Vagina (tissue), 2 donors: ENCODE results near the gene PSMB1. TPM values are rescaled to one million over a fixed set of nuclear protein-coding genes. Genes with fewer than 3 reads are reported as not detected.

Source experiments
- DNase-seq, 2 donors: peaks; one replicate each; pipeline ENCODE4 v3.0.0-alpha.2; 2017; ENCODE audit errors: extremely low spot score in 2 of 2
- H3K27ac ChIP-seq: fragments of 200-600 bp; sonication (generic); one replicate; pipeline ENCODE4 v1.5.1; 2019
- H3K27me3 ChIP-seq: fragments of 200-600 bp; sonication (generic); one replicate; pipeline ENCODE4 v1.5.1; 2019
- H3K36me3 ChIP-seq, 2 donors: fragments of 200-600 bp; sonication (generic); one replicate each; pipeline ENCODE4 v1.5.1; 2017 to 2019
- H3K4me1 ChIP-seq: fragments of 200-600 bp; sonication (generic); one replicate; pipeline ENCODE4 v1.5.1; 2019
- H3K4me3 ChIP-seq, 2 donors: fragments of 200-600 bp; sonication (generic); 1 replicate in 1 of 2; 2 replicates in 1 of 2; pipeline ENCODE4 v1.5.1; 2016 to 2019
- H3K9me3 ChIP-seq: fragments of 200-600 bp; sonication (generic); one replicate; pipeline ENCODE4 v1.5.1; 2019
- POLR2A ChIP-seq, 2 donors: fragments of 450-650 bp; IDR thresholded peaks; one replicate each; pipeline ENCODE4 v1.6.1; 2017; ENCODE audit warnings: antibody characterized with exemption in 2 of 2, mild to moderate bottlenecking in 2 of 2, moderate library complexity in 2 of 2
- POLR2AphosphoS5 ChIP-seq, 2 donors: sonication (generic); formaldehyde crosslinking; IDR thresholded peaks; one replicate each; pipeline ENCODE4 v1.9.0; 2017; ENCODE audit warnings: antibody characterized with exemption in 2 of 2, mild to moderate bottlenecking in 2 of 2, low read depth in 1 of 2; ENCODE audit not compliant: insufficient read depth in 1 of 2
- intact Hi-C: fragments of 100-400 bp; cut with DNase I; formaldehyde crosslinking; loops from one replicate; pipeline ENCODE4 v1.15.1; 2023
- total RNA-seq: library from RNA; depleted of rRNA; stranded (reverse); fragments of >200 nt; gene quantifications from one replicate; pipeline ENCODE4 v1.2.3, GENCODE V29; 2016
- TF ChIP-seq, protein P1 (sequence below), 3 experiments: fragments of 450-650 bp in 2 of 3; fragments of 200-600 bp in 1 of 3; sonication (generic) in 1 of 3; IDR thresholded peaks; one replicate each; pipeline ENCODE4 v1.5.1; 2017 to 2019; ENCODE audit warnings: antibody characterized with exemption in 3 of 3, mild to moderate bottlenecking in 2 of 3, moderate library complexity in 2 of 3

PSMB1 gene
- total RNA-seq, 1 donor from 2014 or later, result 92.3 TPM

DNA sequence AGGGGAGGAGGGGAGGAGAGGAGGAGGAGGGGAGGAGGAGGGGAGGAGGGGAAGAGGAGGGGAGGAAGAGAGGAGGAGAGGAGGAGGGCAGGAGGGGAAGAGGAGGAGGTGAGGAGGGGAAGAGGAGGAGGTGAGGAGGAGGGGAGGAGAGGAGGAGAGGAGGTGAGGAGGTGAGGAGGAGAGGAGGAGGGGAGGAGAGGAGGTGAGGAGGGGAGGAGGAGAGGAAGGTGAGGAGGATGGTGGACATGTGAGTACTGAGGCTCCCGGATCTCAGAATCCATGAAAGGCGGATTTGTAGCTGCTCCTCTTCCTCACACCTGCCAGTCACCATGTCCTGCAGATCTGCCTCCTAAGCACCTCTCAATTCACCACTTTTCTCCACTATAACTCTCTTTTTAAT lies 59.8 kb downstream of the PSMB1 start:
- intact Hi-C loops, result no loop called here
- H3K27me3 ChIP-seq, result no peaks in the 10 kb centered on the region
- H3K4me1 ChIP-seq, result no peaks in the 10 kb centered on the region
- no peaks in the 10 kb centered on the region for H3K9me3 ChIP-seq
- no peak overlapping the region for H3K27ac ChIP-seq
- TF ChIP-seq POLR2AphosphoS5 (IDR thresholded peaks at IDR 0.05; ENCODE audit: insufficient read depth in 1 of 2, low read depth in 1 of 2) (no peak), POLR2A (IDR thresholded peaks at IDR 0.05) (no peak)
- no peak overlapping the region for H3K4me3 ChIP-seq
- DNase-seq, result no peak
- no peaks in the 10 kb centered on the region for H3K36me3 ChIP-seq

DNA sequence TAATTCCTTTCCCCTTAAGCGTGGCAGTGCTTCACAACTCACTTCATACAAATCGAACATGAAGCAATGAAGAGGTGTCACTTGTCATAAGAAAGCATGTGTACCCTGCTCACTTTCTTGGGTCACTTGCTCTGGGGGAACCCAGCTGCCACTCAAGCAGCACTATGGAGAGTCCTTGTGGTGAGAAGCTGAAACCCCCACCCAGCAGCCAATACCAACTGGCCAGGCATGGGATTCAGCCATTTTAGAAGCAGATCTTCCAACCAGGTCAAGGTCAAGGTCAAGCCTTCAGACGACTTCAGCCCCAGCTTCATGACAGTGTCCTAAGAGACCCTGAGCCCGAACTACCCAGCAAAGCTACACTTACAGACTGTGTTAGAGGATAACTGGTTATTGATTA lies 62.8 kb downstream of the PSMB1 start:
- TF ChIP-seq POLR2A (IDR thresholded peaks at IDR 0.05) (no peak), POLR2AphosphoS5 (IDR thresholded peaks at IDR 0.05; ENCODE audit: insufficient read depth in 1 of 2, low read depth in 1 of 2) (no peak)
- TF ChIP-seq, protein P1, sequence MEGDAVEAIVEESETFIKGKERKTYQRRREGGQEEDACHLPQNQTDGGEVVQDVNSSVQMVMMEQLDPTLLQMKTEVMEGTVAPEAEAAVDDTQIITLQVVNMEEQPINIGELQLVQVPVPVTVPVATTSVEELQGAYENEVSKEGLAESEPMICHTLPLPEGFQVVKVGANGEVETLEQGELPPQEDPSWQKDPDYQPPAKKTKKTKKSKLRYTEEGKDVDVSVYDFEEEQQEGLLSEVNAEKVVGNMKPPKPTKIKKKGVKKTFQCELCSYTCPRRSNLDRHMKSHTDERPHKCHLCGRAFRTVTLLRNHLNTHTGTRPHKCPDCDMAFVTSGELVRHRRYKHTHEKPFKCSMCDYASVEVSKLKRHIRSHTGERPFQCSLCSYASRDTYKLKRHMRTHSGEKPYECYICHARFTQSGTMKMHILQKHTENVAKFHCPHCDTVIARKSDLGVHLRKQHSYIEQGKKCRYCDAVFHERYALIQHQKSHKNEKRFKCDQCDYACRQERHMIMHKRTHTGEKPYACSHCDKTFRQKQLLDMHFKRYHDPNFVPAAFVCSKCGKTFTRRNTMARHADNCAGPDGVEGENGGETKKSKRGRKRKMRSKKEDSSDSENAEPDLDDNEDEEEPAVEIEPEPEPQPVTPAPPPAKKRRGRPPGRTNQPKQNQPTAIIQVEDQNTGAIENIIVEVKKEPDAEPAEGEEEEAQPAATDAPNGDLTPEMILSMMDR (IDR thresholded peaks at IDR 0.05), result no peak
- no peaks in the 10 kb centered on the region for H3K9me3 ChIP-seq
- no peaks in the 10 kb centered on the region for H3K36me3 ChIP-seq
- H3K27me3 ChIP-seq, result no peaks in the 10 kb centered on the region
- no peak overlapping the region for H3K4me3 ChIP-seq
- no peak for DNase-seq
- no peak overlapping the region for H3K27ac ChIP-seq
- no peaks in the 10 kb centered on the region for H3K4me1 ChIP-seq
- intact Hi-C loops, result no loop called here

DNA sequence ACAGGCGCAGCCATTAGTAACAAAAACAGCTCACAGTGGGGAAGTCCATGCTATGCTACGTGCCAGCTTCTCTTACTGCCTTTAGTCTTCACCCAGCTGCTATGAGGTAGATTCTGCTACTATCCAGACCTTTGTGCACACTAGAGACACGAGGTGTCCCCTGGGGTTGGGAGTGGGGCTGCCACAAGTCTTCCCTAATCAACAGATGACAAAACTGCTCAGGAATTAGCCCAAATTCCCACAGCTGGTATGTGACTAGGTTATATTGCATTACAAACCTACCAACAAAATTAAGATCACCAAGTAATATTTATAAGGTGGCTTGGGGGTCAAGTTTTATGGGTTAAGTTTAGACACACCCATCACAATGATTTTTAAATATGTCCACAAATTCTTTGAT lies 63.3 kb downstream of the PSMB1 start:
- intact Hi-C loops, result no loop called here
- TF ChIP-seq, protein P1 (IDR thresholded peaks at IDR 0.05), result no peak
- no peak for DNase-seq
- Histone ChIP-seq H3K27ac (no peak overlapping the region), H3K36me3 (no peaks in the 10 kb centered on the region), H3K27me3 (no peaks in the 10 kb centered on the region), H3K9me3 (no peaks in the 10 kb centered on the region), H3K4me1 (no peaks in the 10 kb centered on the region), H3K4me3 (no peak overlapping the region)

DNA sequence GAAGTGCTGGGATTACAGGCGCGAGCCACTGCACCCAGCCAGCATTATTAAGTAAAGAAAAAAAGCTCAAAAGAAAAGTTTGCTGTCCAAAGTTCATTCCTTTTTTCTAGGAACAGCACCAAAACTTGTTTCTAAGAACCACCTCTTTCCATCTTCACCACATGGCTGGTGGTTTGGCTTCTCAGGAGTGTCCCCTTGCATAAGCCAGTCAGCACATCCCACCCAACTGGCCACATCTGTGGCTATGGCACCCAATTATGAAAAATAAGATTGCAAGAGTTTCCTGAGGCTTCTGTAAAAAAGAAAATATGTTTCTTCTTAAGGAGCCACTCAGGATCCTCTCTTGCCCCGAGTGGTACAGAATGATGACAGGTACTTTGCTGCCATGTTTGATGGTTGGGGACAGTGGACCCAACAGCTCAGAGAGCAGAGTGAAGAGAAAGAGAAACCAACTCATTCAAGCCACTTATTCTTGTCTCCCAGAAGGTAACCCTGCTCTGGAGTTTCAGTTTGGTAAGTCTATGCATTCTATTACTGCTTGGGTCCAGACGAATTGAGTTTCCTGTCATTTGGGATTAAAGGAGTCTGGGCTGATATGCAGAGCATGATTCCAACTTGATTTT lies 65.3 kb downstream of the PSMB1 start:
- TF ChIP-seq, protein P1 (IDR thresholded peaks at IDR 0.05), result no peak
- H3K4me1 ChIP-seq, result no peaks in the 10 kb centered on the region
- H3K4me3 ChIP-seq, result no peak overlapping the region
- no peak for DNase-seq
- no peaks in the 10 kb centered on the region for H3K27me3 ChIP-seq
- no peaks in the 10 kb centered on the region for H3K9me3 ChIP-seq
- H3K27ac ChIP-seq, result no peak overlapping the region
- intact Hi-C loops, result no loop called here
- H3K36me3 ChIP-seq, result no peaks in the 10 kb centered on the region

DNA sequence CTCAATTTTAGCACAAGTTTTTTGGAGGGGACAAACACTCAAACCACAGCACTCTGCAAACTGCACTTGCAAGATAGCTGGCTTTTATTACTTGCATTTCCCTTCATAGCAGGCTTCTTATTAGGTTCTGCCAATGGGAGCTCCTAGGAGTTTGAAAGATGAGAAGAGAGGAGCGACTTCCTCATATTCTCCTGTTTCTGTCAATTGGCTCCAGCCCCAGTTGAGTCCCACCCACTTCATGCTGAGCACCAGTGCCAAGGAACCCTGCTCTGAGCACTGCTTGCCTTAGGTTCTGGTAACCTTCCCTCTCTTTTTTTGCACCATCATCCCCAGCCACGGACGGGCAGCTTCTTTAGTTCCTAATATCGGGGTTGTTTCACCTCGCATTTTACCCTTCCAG lies 67.9 kb downstream of the PSMB1 start:
- no peak for DNase-seq
- H3K27ac ChIP-seq, result no peak overlapping the region
- H3K27me3 ChIP-seq, result no peaks in the 10 kb centered on the region
- no peaks in the 10 kb centered on the region for H3K4me1 ChIP-seq
- TF ChIP-seq POLR2AphosphoS5 (IDR thresholded peaks at IDR 0.05; ENCODE audit: insufficient read depth in 1 of 2, low read depth in 1 of 2) (no peak), POLR2A (IDR thresholded peaks at IDR 0.05) (no peak)
- TF ChIP-seq, protein P1 (IDR thresholded peaks at IDR 0.05), result no peak
- H3K36me3 ChIP-seq, result no peaks in the 10 kb centered on the region
- no peaks in the 10 kb centered on the region for H3K9me3 ChIP-seq
- intact Hi-C loops, result no loop called here
- no peak overlapping the region for H3K4me3 ChIP-seq

Other genes starting within 250 kb of the PSMB1 start
- gene FAM120B, start 246.5 kb downstream of the PSMB1 start, total RNA-seq, result 34.6 TPM
- 14.7 TPM for gene TBP, start 1.1 kb upstream of the PSMB1 start, total RNA-seq
- 66.3 TPM for gene PDCD2, start 31.3 kb upstream of the PSMB1 start, total RNA-seq